Osteoblast (primary cell): ENCODE measurements around the gene RASSF4. TPM values are rescaled to one million over a fixed set of nuclear protein-coding genes. Genes with fewer than 3 reads are reported as not detected.
A peak's percentile ranks its signal among the peaks of the same experiment; 100 is the strongest.

Source experiments
- DNase-seq: peaks from one replicate; pipeline ENCODE4 v3.0.0; 2011; ENCODE audit warnings: low spot score, mixed read lengths; ENCODE audit not compliant: insufficient read length; ENCODE audit errors: missing footprints
- H2AFZ ChIP-seq: 2 replicates; pipeline ENCODE4 v1.6.0; 2011; ENCODE audit warnings: mild to moderate bottlenecking, low read length
- H3K27ac ChIP-seq: 2 replicates; pipeline ENCODE4 v1.5.1; 2011; ENCODE audit warnings: mild to moderate bottlenecking, low read depth, low read length, moderate library complexity
- H3K27me3 ChIP-seq: 2 replicates; pipeline ENCODE4 v1.6.0; 2012; ENCODE audit warnings: mild to moderate bottlenecking, control low read depth, inconsistent platforms, low read length, moderate library complexity; ENCODE audit not compliant: insufficient read depth
- H3K36me3 ChIP-seq: 2 replicates; pipeline ENCODE4 v1.5.1; 2011; ENCODE audit warnings: mild to moderate bottlenecking, low read length, control low read depth, moderate library complexity; ENCODE audit not compliant: insufficient read depth
- H3K4me1 ChIP-seq: 2 replicates; pipeline ENCODE4 v1.5.1; 2011; ENCODE audit warnings: mild to moderate bottlenecking, low read length, control low read depth, moderate library complexity; ENCODE audit not compliant: insufficient read depth
- H3K4me2 ChIP-seq: 2 replicates; pipeline ENCODE4 v1.6.0; 2011; ENCODE audit warnings: mild to moderate bottlenecking, low read length; ENCODE audit not compliant: insufficient read depth
- H3K4me3 ChIP-seq: fragments of 200-600 bp; sonication (generic); 3 replicates; pipeline ENCODE4 v1.5.1; 2012; ENCODE audit warnings: mild to moderate bottlenecking, low read length, inconsistent platforms; ENCODE audit not compliant: insufficient read depth
- H3K79me2 ChIP-seq: 2 replicates; pipeline ENCODE4 v1.6.0; 2012; ENCODE audit warnings: mild to moderate bottlenecking, low read length, control low read depth, inconsistent platforms; ENCODE audit not compliant: insufficient read depth
- H3K9me3 ChIP-seq: 2 replicates; pipeline ENCODE4 v1.5.1; 2011; ENCODE audit warnings: low read depth, low read length, control low read depth
- H4K20me1 ChIP-seq: 2 replicates; pipeline ENCODE4 v1.6.0; 2012; ENCODE audit warnings: mild to moderate bottlenecking, low read length, control low read depth; ENCODE audit not compliant: insufficient read depth
- CTCF ChIP-seq: IDR thresholded peaks from 2 replicates; pipeline ENCODE4 v1.5.1; 2011; ENCODE audit warnings: mild to moderate bottlenecking, low read depth, low read length, moderate library complexity; ENCODE audit errors: extremely low read depth
- total RNA-seq: library from RNA; depleted of rRNA; stranded (reverse); fragments of >200 nt; gene quantifications from 2 replicates; pipeline ENCODE4 v1.2.3, GENCODE V29; 2012

Gene RASSF4
- total RNA-seq, 1 donor, result 4.0 TPM

DNA sequence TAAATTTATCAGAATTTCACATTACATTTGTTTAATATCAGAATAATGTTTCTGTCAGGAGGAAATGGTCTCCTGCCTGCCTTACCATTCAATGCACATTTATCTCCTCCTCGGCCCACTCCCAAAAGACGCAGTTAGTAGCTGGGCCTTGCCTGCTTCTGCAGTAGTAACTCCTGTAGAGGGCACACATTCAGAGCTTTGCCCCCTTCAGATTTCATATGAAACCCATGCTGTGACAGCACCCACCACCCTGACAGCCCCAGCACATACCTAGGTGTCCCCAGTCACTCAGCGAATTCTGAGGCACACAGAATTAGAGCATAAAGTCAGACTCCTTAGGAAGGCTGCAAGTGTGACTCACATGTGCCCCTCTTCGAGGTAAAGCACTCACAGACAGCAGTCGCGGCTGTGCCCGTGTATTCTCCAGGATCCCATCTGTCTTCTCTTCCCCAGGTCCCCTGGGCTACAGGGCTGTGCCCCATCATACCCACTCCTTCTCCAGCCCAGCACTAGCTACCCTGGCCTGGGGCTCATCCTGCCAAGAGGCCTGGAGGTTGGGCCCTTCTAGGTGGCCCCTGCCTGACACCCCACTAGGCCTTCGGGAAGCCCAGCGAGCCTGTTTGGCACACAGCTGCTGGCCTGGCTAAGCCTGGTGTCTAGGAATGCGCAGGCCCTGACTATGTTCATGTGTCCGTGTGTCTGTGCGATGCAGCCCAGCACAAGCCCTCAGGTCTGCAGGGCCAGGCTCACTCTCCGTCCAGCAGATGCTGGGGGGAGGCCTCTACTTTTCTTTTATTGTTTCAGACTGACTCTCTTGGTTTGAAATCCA, 23.7 kb downstream of the RASSF4 start:
- no peak for TF ChIP-seq CTCF
- no peaks in the 10 kb centered on the region for H3K27me3 ChIP-seq
- no peaks in the 10 kb centered on the region for H4K20me1 ChIP-seq
- no peak overlapping the region for H3K27ac ChIP-seq
- H3K79me2 ChIP-seq, result peaks cover 3% of the 10 kb centered on the region
- H3K36me3 ChIP-seq, result no peaks in the 10 kb centered on the region
- peaks cover 43% of the 10 kb centered on the region for H3K4me1 ChIP-seq
- H2AFZ ChIP-seq, result no peak overlapping the region
- H3K9me3 ChIP-seq, result no peaks in the 10 kb centered on the region
- no peak overlapping the region for H3K4me2 ChIP-seq
- DNase-seq, result peak; percentile 71
- no peak overlapping the region for H3K4me3 ChIP-seq

DNA sequence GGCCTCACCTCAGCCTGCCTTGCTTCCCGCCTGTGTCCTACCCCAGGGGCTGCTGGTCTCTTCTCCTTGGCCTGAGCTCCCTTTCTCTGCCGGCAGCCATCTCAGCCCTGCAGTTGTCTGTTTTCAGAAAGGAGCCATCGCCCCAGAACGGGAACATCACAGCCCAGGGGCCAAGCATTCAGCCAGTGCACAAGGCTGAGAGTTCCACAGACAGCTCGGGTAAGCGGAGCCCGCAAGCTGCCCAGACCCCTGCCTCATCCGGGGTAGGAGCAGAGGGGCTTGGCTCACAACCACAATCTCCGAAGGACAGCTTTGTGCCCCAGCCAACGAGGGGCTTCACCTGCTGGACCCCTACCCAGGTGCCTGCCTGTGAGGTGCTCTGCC, 24.3 kb downstream of the RASSF4 start:
- Histone ChIP-seq H3K79me2 (no peaks in the 10 kb centered on the region), H3K27ac (no peak overlapping the region), H3K36me3 (no peaks in the 10 kb centered on the region), H3K27me3 (no peaks in the 10 kb centered on the region), H2AFZ (no peak overlapping the region), H3K9me3 (no peaks in the 10 kb centered on the region), H4K20me1 (no peaks in the 10 kb centered on the region), H3K4me3 (no peak overlapping the region), H3K4me1 (peaks cover 37% of the 10 kb centered on the region), H3K4me2 (no peak overlapping the region)
- no peak for TF ChIP-seq CTCF
- no peak for DNase-seq

DNA sequence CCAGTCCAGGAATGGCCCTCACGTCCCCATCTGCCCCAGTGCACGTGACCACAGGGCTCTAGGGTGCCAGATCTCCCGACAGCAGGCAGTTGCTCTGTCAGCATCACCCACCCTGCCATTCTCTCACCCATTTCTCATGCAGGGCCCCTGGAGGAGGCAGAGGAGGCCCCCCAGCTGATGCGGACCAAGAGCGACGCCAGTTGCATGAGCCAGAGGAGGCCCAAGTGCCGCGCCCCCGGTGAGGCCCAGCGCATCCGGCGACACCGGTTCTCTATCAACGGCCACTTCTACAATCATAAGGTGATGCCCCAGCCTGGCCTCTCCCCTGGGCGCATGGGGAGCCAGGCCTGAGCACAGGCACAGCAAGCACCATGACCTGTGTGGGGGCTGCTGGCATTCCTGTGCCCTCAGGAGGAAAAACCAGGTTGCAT, 25.1 kb downstream of the RASSF4 start:
- no peaks in the 10 kb centered on the region for H3K9me3 ChIP-seq
- no peak for DNase-seq
- peaks cover 29% of the 10 kb centered on the region for H3K4me1 ChIP-seq
- no peaks in the 10 kb centered on the region for H3K36me3 ChIP-seq
- no peak overlapping the region for H3K4me2 ChIP-seq
- H3K79me2 ChIP-seq, result no peaks in the 10 kb centered on the region
- H4K20me1 ChIP-seq, result no peaks in the 10 kb centered on the region
- H3K27me3 ChIP-seq, result no peaks in the 10 kb centered on the region
- H2AFZ ChIP-seq, result no peak overlapping the region
- TF ChIP-seq CTCF, result no peak
- no peak overlapping the region for H3K4me3 ChIP-seq
- no peak overlapping the region for H3K27ac ChIP-seq

GRCh38 chr10:44985175-44985681, 25.6 kb downstream of the RASSF4 start:
- Histone ChIP-seq H3K36me3 (no peaks in the 10 kb centered on the region), H3K4me2 (no peak overlapping the region), H3K4me1 (peaks cover 25% of the 10 kb centered on the region), H4K20me1 (no peaks in the 10 kb centered on the region), H3K27ac (no peak overlapping the region), H3K9me3 (no peaks in the 10 kb centered on the region), H3K4me3 (no peak overlapping the region), H2AFZ (no peak overlapping the region), H3K27me3 (no peaks in the 10 kb centered on the region), H3K79me2 (no peaks in the 10 kb centered on the region)
- no peak for TF ChIP-seq CTCF
- no peak for DNase-seq
